ENCODE results near the gene MRFAP1L1. TPM values are rescaled to one million over a fixed set of nuclear protein-coding genes. Genes with fewer than 3 reads are reported as not detected.

MRFAP1L1 gene
- total and polyA plus RNA-seq, 2 donors (not counting 3 experiments of a cell fraction or from before 2014, with no cell fraction given): 28.7 to 42.0 TPM

DNA sequence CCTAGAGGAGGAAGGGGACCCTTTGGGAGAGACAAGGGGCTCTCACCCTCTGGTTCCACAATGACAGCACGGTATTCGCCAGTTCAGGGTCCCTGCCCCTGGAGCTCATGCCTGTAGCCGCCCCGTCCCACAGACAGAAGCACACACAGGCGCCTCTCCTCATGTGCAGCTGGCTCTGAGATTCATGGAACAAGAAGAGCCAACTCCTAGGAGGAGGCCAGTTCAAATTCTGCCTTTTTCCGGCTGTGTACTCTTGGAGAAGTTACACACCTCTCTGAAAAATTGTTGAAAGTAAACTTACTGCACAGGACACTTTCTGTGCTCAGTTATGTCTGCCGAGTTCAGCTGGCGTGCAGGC, 21.6 kb upstream of the MRFAP1L1 start:
- Histone ChIP-seq H3K9me1 (replicated peaks; ENCODE audit: control insufficient read depth, extremely low read depth, insufficient read depth, low read length) (no peaks in the 10 kb centered on the region), H3K4me3 (replicated peaks in 1 of 3; ENCODE audit: insufficient read depth in 1 of 3, low read depth in 1 of 3, low read length in 3 of 3) (no peak overlapping the region), H3K27me3 (ENCODE audit: control insufficient read depth in 2 of 2, insufficient read depth in 2 of 2, low read length in 2 of 2) (no peaks in the 10 kb centered on the region), H3K9me3 (replicated peaks; ENCODE audit: control insufficient read depth, insufficient read depth, low read length) (no peaks in the 10 kb centered on the region), H3K79me2 (ENCODE audit: control insufficient read depth, insufficient read depth, low read length) (no peaks in the 10 kb centered on the region), H3K4me1 (ENCODE audit: control insufficient read depth, extremely low read depth, insufficient read depth, low read length) (peaks cover 3% of the 10 kb centered on the region), H4K20me1 (replicated peaks; ENCODE audit: control insufficient read depth, extremely low read depth, insufficient read depth, low read length) (no peaks in the 10 kb centered on the region), H3K4me2 (ENCODE audit: insufficient read depth, low read length) (no peak overlapping the region), H3K36me3 (ENCODE audit: control insufficient read depth in 2 of 2, extremely low read depth in 1 of 2, insufficient read depth in 2 of 2, low read length in 2 of 2) (no peaks in the 10 kb centered on the region), H3K9ac (replicated peaks; ENCODE audit: extremely low read depth, insufficient read depth, low read length) (no peak overlapping the region), H2AFZ (ENCODE audit: low read depth, low read length) (no peak overlapping the region), H3K27ac (ENCODE audit: insufficient read depth, low read depth, low read length) (no peak overlapping the region)
- POLR2A ChIA-PET: no interaction called here
- DNase-seq (ENCODE audit: low read depth, low spot score): no peak
- no TSS peak for BruUV-seq (replicated peaks)
- dilution Hi-C loops (cut with MboI; ENCODE audit: extremely low pct_ligation_motif_present, low sequenced_read_pairs) (no loop called here), intact Hi-C loops (cut with micrococcal nuclease) (no loop called here)
- no peak for FAIRE-seq
- CTCF ChIA-PET: interaction anchor here (1.0 to 2.9 kb wide), 4 partner anchors 11 to 243 kb away, joined by 3 to 15 read pairs (median 5); no protein-coding TSS in a partner anchor
- TF ChIP-seq MAX (IDR thresholded peaks at IDR 0.05; ENCODE audit: insufficient read depth, insufficient read length): no peak
- no peak for TF ChIP-seq POLR2A (IDR thresholded peaks at IDR 0.05; ENCODE audit: low read depth, low read length)
- no peak for TF ChIP-seq GATA2 (IDR thresholded peaks at IDR 0.05; ENCODE audit: insufficient read depth, insufficient read length, low read depth, low read length)
- no peak for TF ChIP-seq CTCF (IDR thresholded peaks at IDR 0.05; ENCODE audit: extremely low read depth in 1 of 2, insufficient read depth in 1 of 2, low read depth in 1 of 2, low read length in 2 of 2)
- TF ChIP-seq JUN (IDR thresholded peaks at IDR 0.05; ENCODE audit: borderline replicate concordance, insufficient read depth, insufficient read length, low read depth): no peak
- no peak for TF ChIP-seq FOS (IDR thresholded peaks at IDR 0.05; ENCODE audit: borderline replicate concordance, insufficient read depth, low read length)
- no peak for TF ChIP-seq MYC (IDR thresholded peaks at IDR 0.05; ENCODE audit: low read depth, low read length)

All from endothelial cell of umbilical vein (primary cell).